ENCODE results near the gene TUBB2B. TPM values are rescaled to one million over a fixed set of nuclear protein-coding genes. Genes with fewer than 3 reads are reported as not detected.

The TUBB2B gene
- total and polyA plus RNA-seq, 2 donors (not counting 3 experiments of a cell fraction or from before 2014, with no cell fraction given): 5.1 to 8.3 TPM

GRCh38 chr6:3212261-3212660 is 15.2 kb downstream of the TUBB2B start:
- no peaks in the 10 kb centered on the region for H3K9me1 ChIP-seq (replicated peaks; ENCODE audit: control insufficient read depth, extremely low read depth, insufficient read depth, low read length)
- intact Hi-C loops (cut with micrococcal nuclease): no loop called here
- H3K27ac ChIP-seq (ENCODE audit: insufficient read depth, low read depth, low read length): no peak overlapping the region

More at GRCh38 chr6:3212261-3212660, 15.2 kb downstream of the TUBB2B start:
- dilution Hi-C loops (cut with MboI; ENCODE audit: extremely low pct_ligation_motif_present, low sequenced_read_pairs): no loop called here
- Histone ChIP-seq H2AFZ (ENCODE audit: low read depth, low read length) (no peak overlapping the region), H3K27me3 (ENCODE audit: control insufficient read depth in 2 of 2, insufficient read depth in 2 of 2, low read length in 2 of 2) (peaks cover 10 to 14% of the 10 kb centered on the region in 2 experiments), H3K9ac (replicated peaks; ENCODE audit: extremely low read depth, insufficient read depth, low read length) (no peak overlapping the region), H3K36me3 (ENCODE audit: control insufficient read depth in 2 of 2, extremely low read depth in 1 of 2, insufficient read depth in 2 of 2, low read length in 2 of 2) (no peaks in the 10 kb centered on the region), H4K20me1 (replicated peaks; ENCODE audit: control insufficient read depth, extremely low read depth, insufficient read depth, low read length) (no peaks in the 10 kb centered on the region), H3K4me3 (replicated peaks in 1 of 3; ENCODE audit: insufficient read depth in 1 of 3, low read depth in 1 of 3, low read length in 3 of 3) (no peak overlapping the region), H3K4me1 (ENCODE audit: control insufficient read depth, extremely low read depth, insufficient read depth, low read length) (no peaks in the 10 kb centered on the region), H3K9me3 (replicated peaks; ENCODE audit: control insufficient read depth, insufficient read depth, low read length) (no peaks in the 10 kb centered on the region), H3K79me2 (ENCODE audit: control insufficient read depth, insufficient read depth, low read length) (no peaks in the 10 kb centered on the region), H3K4me2 (ENCODE audit: insufficient read depth, low read length) (no peak overlapping the region)
- TF ChIP-seq POLR2A (IDR thresholded peaks at IDR 0.05; ENCODE audit: low read depth, low read length) (no peak), POLR2AphosphoS5 (IDR thresholded peaks at IDR 0.05; ENCODE audit: insufficient read depth, low read depth, low read length) (no peak), FOS (IDR thresholded peaks at IDR 0.05; ENCODE audit: borderline replicate concordance, insufficient read depth, low read length) (no peak), CTCF (IDR thresholded peaks at IDR 0.05; ENCODE audit: extremely low read depth in 1 of 2, insufficient read depth in 1 of 2, low read depth in 1 of 2, low read length in 2 of 2) (no peak), GATA2 (IDR thresholded peaks at IDR 0.05; ENCODE audit: insufficient read depth, insufficient read length, low read depth, low read length) (no peak), MYC (IDR thresholded peaks at IDR 0.05; ENCODE audit: low read depth, low read length) (no peak), EZH2 (IDR thresholded peaks at IDR 0.05; ENCODE audit: borderline replicate concordance, low read depth, low read length, severe bottlenecking) (no peak)
- TF ChIP-seq, protein P1, sequence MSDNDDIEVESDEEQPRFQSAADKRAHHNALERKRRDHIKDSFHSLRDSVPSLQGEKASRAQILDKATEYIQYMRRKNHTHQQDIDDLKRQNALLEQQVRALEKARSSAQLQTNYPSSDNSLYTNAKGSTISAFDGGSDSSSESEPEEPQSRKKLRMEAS (IDR thresholded peaks at IDR 0.05; ENCODE audit: insufficient read depth, insufficient read length): no peak
- DNase-seq (ENCODE audit: low read depth, low spot score) (no peak), FAIRE-seq (no peak)
- POLR2A ChIA-PET: no interaction called here
- no TSS peak for BruUV-seq (replicated peaks)
- CTCF ChIA-PET: interaction anchor here (0.8 kb wide), 1 partner anchor 18 kb away, joined by 5 read pairs; no protein-coding TSS in a partner anchor
